Liver (tissue), 9 donors: ENCODE measurements around the gene TMEM131. TPM values are rescaled to one million over a fixed set of nuclear protein-coding genes. Genes with fewer than 3 reads are reported as not detected.

ENCODE experiments used
- DNase-seq: peaks from one replicate; pipeline ENCODE4 v3.0.0-alpha.2; 2017; ENCODE audit warnings: low spot score
- H3K27ac ChIP-seq, 2 donors: one replicate each; pipeline ENCODE4 v1.7.0; 2013; ENCODE audit warnings: inconsistent platforms in 2 of 2, low read length in 2 of 2, control low read depth in 1 of 2, low read depth in 1 of 2, mild to moderate bottlenecking in 1 of 2
- H3K27me3 ChIP-seq, 4 donors: one replicate each; pipeline versions ENCODE4 v1.6.1 to v1.7.0; 2013; ENCODE audit warnings: low read length in 3 of 4, inconsistent platforms in 1 of 4, mild to moderate bottlenecking in 1 of 4, moderate library complexity in 1 of 4; ENCODE audit not compliant: control insufficient read depth in 4 of 4, insufficient read depth in 4 of 4
- H3K36me3 ChIP-seq, 4 donors: one replicate each; pipeline versions ENCODE4 v1.6.1 to v1.7.0; 2013; ENCODE audit warnings: low read length in 3 of 4, mild to moderate bottlenecking in 3 of 4, low read depth in 1 of 4, moderate library complexity in 1 of 4; ENCODE audit not compliant: control insufficient read depth in 4 of 4, insufficient read depth in 3 of 4
- H3K4me1 ChIP-seq, 4 donors: one replicate each; pipeline versions ENCODE4 v1.6.1 to v1.7.0; 2013; ENCODE audit warnings: low read length in 3 of 4, mild to moderate bottlenecking in 3 of 4, moderate library complexity in 1 of 4; ENCODE audit not compliant: control insufficient read depth in 4 of 4, insufficient read depth in 4 of 4
- H3K4me3 ChIP-seq, 3 donors: one replicate each; pipeline versions ENCODE4 v1.6.1 to v1.7.0; 2013; ENCODE audit warnings: low read length in 3 of 3, control low read depth in 1 of 3, low read depth in 1 of 3, mild to moderate bottlenecking in 1 of 3
- H3K9ac ChIP-seq, 2 donors: one replicate each; pipeline ENCODE4 v1.7.0; 2013; ENCODE audit warnings: low read length in 2 of 2, mild to moderate bottlenecking in 2 of 2, moderate library complexity in 2 of 2, control low read depth in 1 of 2, low read depth in 1 of 2
- H3K9me3 ChIP-seq, 4 donors: one replicate each; pipeline versions ENCODE4 v1.6.1 to v1.7.0; 2013; ENCODE audit warnings: low read length in 3 of 4; ENCODE audit not compliant: control insufficient read depth in 4 of 4
- FOXA2 ChIP-seq: IDR thresholded peaks from 2 replicates; pipeline ENCODE4 v1.6.1; 2016; ENCODE audit warnings: antibody characterized with exemption
- GABPA ChIP-seq, 2 donors: IDR thresholded peaks in 1 of 2; conservative IDR thresholded peaks in 1 of 2; 2 replicates each; pipeline ENCODE4 v1.6.1; 2016; ENCODE audit warnings: antibody characterized with exemption in 2 of 2, mild to moderate bottlenecking in 1 of 2, moderate library complexity in 1 of 2
- HNF4A ChIP-seq, 2 donors: conservative IDR thresholded peaks; 2 replicates each; pipeline ENCODE4 v1.6.1; 2016; ENCODE audit warnings: antibody characterized with exemption in 2 of 2, mild to moderate bottlenecking in 2 of 2
- HNF4G ChIP-seq: IDR thresholded peaks from 2 replicates; pipeline ENCODE4 v1.6.1; 2016; ENCODE audit warnings: antibody characterized with exemption
- RAD21 ChIP-seq, 2 donors: IDR thresholded peaks; 2 replicates each; pipeline ENCODE4 v1.6.1; 2016; ENCODE audit warnings: antibody characterized with exemption in 2 of 2, mild to moderate bottlenecking in 2 of 2
- RXRA ChIP-seq, 2 donors: IDR thresholded peaks; 2 replicates each; pipeline ENCODE4 v1.6.1; 2017 to 2018; ENCODE audit warnings: antibody characterized with exemption in 2 of 2, mild to moderate bottlenecking in 1 of 2
- YY1 ChIP-seq: IDR thresholded peaks from 2 replicates; pipeline ENCODE4 v1.6.1; 2016; ENCODE audit warnings: antibody characterized with exemption, mild to moderate bottlenecking
- WGBS: extraction: QIAGEN DNeasy Blood & Tissue Kit; methylation state at CpG from one replicate; pipeline ENCODE4 v1.1.7; 2013; 5-methylcytosine and 5-hydroxymethylcytosine counted together
- polyA plus RNA-seq, 2 donors: library from polyadenylated mRNA; stranded (reverse) in 1 of 2; unstranded in 1 of 2; fragments of 200-250 nt in 1 of 2; fragments of >200 nt in 1 of 2; fragmentation: Nextera tagmentation in 1 of 2; extraction: Ambion mirVana in 1 of 2; gene quantifications; one replicate each; pipeline versions ENCODE4 v1.2.1 to v1.2.3, GENCODE V29; 2013 to 2015
- total RNA-seq, 2 donors: library from RNA; depleted of rRNA; stranded (reverse); fragments of >200 nt; gene quantifications; one replicate each; pipeline ENCODE4 v1.2.3, GENCODE V29; 2014
- TF ChIP-seq, protein P1 (sequence below): fragments of 150-350 bp; IDR thresholded peaks from 2 replicates; pipeline ENCODE4 v1.5.1; 2017; ENCODE audit warnings: improper control_type of control experiment, low read depth, low read length; ENCODE audit not compliant: missing input control
- TF ChIP-seq, protein P2 (sequence below): IDR thresholded peaks from 2 replicates; pipeline ENCODE4 v1.6.1; 2016; ENCODE audit warnings: antibody characterized with exemption
- TF ChIP-seq, protein P3 (sequence below): IDR thresholded peaks from 2 replicates; pipeline ENCODE4 v1.6.1; 2016; ENCODE audit warnings: antibody characterized with exemption, mild to moderate bottlenecking
- TF ChIP-seq, protein P4 (sequence below): IDR thresholded peaks from 2 replicates; pipeline ENCODE4 v1.6.1; 2016; ENCODE audit warnings: antibody characterized with exemption
- TF ChIP-seq, protein P5 (sequence below): IDR thresholded peaks from 2 replicates; pipeline ENCODE4 v1.6.1; 2016; ENCODE audit warnings: antibody characterized with exemption
- donor health status: healthy.
- donor health status: healthy.
- donor health status: healthy.
- donor health status: healthy.
- donor health status: healthy.

TMEM131 gene
- total and polyA plus RNA-seq, 4 donors, result 6.1 to 22.8 (median 11.2) TPM

DNA sequence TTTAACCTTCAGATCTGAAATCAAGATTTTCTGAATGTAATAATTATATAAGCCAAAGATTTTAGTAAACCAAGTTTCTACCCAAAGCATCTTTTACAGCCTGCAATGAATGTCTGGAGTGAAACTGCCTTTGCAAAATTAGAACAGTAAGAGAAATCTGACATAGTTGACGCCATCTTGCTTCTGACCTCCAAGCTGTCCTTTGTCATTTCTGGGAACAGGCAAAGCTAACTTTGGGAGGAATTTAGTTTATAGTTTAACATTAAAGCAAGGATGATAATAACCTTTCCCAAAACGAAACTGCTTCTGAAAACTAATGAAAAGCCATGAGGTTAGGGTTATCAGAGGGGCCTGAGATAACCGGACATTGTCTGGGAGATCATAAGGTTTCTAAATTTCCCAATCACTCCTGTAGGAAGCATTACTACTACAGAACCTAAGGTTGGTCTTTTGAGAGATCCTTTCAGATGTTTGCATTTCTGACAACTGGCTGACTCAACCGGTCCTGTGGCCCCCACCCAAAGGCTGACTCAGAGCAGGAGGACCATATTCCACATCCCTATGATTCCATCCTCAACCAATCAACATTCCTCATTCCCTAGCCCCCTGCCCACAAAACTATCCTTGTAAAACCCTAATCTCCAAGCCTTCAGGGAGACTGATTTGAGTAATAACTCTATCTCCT is 124.5 kb downstream of the TMEM131 start:
- WGBS, result 79% methylated on average over 4 of the region's 4 CpGs
- peak overlapping the region in 1 of 2 donors; percentile 58 for H3K27ac ChIP-seq

DNA sequence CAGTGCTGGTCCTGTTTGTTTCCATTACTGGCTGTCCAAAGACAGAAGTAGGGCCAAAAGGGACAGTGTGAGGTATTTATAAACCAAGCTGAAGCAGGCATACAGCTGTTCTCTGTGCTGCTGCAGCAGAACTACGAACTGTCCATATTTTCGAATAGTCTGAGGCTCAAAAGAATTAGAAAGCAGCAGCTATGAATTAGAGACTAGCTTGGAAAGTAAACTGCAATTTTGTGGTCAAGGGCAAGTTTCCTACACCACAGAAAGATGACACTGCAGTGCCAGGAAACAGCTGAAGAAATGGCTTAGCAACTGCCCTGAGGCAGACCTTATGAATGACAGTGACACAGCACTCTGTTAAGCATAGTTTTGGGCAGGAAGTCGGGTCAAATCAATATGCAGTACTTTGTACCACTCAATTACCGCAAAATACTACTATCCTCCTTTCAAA is 125.3 kb downstream of the TMEM131 start:
- Histone ChIP-seq H3K27ac (peak overlapping the region; percentile 52 to 76), H3K4me3 (no peak overlapping the region), H3K36me3 (no peaks in the 10 kb centered on the region), H3K4me1 (peaks cover 5 to 24% (median 18%) of the 10 kb centered on the region in 4 donors), H3K9me3 (no peaks in the 10 kb centered on the region), H3K9ac (peak overlapping the region in 1 of 2 donors; percentile 49), H3K27me3 (no peaks in the 10 kb centered on the region)
- WGBS, result 16% methylated on average over 4 of the region's 4 CpGs
- no peak for DNase-seq
- TF ChIP-seq RXRA (IDR thresholded peaks at IDR 0.05), result peak in 1 of 2 donors; percentile 35
- TF ChIP-seq HNF4A (conservative IDR thresholded peaks at IDR 0.05), result peak; percentile 45 to 51
- no peak for TF ChIP-seq GABPA (IDR thresholded peaks at IDR 0.05 in 1 of 2, conservative IDR thresholded peaks at IDR 0.05 in 1 of 2)
- TF ChIP-seq HNF4G, result no peak
- TF ChIP-seq FOXA2, result no peak
- TF ChIP-seq, protein P1, sequence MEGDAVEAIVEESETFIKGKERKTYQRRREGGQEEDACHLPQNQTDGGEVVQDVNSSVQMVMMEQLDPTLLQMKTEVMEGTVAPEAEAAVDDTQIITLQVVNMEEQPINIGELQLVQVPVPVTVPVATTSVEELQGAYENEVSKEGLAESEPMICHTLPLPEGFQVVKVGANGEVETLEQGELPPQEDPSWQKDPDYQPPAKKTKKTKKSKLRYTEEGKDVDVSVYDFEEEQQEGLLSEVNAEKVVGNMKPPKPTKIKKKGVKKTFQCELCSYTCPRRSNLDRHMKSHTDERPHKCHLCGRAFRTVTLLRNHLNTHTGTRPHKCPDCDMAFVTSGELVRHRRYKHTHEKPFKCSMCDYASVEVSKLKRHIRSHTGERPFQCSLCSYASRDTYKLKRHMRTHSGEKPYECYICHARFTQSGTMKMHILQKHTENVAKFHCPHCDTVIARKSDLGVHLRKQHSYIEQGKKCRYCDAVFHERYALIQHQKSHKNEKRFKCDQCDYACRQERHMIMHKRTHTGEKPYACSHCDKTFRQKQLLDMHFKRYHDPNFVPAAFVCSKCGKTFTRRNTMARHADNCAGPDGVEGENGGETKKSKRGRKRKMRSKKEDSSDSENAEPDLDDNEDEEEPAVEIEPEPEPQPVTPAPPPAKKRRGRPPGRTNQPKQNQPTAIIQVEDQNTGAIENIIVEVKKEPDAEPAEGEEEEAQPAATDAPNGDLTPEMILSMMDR, result no peak
- TF ChIP-seq, protein P2, sequence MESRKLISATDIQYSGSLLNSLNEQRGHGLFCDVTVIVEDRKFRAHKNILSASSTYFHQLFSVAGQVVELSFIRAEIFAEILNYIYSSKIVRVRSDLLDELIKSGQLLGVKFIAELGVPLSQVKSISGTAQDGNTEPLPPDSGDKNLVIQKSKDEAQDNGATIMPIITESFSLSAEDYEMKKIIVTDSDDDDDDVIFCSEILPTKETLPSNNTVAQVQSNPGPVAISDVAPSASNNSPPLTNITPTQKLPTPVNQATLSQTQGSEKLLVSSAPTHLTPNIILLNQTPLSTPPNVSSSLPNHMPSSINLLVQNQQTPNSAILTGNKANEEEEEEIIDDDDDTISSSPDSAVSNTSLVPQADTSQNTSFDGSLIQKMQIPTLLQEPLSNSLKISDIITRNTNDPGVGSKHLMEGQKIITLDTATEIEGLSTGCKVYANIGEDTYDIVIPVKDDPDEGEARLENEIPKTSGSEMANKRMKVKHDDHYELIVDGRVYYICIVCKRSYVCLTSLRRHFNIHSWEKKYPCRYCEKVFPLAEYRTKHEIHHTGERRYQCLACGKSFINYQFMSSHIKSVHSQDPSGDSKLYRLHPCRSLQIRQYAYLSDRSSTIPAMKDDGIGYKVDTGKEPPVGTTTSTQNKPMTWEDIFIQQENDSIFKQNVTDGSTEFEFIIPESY, result no peak
- TF ChIP-seq, protein P3, sequence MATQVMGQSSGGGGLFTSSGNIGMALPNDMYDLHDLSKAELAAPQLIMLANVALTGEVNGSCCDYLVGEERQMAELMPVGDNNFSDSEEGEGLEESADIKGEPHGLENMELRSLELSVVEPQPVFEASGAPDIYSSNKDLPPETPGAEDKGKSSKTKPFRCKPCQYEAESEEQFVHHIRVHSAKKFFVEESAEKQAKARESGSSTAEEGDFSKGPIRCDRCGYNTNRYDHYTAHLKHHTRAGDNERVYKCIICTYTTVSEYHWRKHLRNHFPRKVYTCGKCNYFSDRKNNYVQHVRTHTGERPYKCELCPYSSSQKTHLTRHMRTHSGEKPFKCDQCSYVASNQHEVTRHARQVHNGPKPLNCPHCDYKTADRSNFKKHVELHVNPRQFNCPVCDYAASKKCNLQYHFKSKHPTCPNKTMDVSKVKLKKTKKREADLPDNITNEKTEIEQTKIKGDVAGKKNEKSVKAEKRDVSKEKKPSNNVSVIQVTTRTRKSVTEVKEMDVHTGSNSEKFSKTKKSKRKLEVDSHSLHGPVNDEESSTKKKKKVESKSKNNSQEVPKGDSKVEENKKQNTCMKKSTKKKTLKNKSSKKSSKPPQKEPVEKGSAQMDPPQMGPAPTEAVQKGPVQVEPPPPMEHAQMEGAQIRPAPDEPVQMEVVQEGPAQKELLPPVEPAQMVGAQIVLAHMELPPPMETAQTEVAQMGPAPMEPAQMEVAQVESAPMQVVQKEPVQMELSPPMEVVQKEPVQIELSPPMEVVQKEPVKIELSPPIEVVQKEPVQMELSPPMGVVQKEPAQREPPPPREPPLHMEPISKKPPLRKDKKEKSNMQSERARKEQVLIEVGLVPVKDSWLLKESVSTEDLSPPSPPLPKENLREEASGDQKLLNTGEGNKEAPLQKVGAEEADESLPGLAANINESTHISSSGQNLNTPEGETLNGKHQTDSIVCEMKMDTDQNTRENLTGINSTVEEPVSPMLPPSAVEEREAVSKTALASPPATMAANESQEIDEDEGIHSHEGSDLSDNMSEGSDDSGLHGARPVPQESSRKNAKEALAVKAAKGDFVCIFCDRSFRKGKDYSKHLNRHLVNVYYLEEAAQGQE, result no peak
- TF ChIP-seq, protein P4, sequence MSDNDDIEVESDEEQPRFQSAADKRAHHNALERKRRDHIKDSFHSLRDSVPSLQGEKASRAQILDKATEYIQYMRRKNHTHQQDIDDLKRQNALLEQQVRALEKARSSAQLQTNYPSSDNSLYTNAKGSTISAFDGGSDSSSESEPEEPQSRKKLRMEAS, result no peak
- TF ChIP-seq, protein P5, sequence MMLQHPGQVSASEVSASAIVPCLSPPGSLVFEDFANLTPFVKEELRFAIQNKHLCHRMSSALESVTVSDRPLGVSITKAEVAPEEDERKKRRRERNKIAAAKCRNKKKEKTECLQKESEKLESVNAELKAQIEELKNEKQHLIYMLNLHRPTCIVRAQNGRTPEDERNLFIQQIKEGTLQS, result no peak
- TF ChIP-seq RAD21 (IDR thresholded peaks at IDR 0.05), result peak; percentile 14 to 39

More for the DNA sequence above, 124.5 kb downstream of the TMEM131 start:
- Histone ChIP-seq H3K9me3 (no peaks in the 10 kb centered on the region), H3K4me1 (peaks cover 5 to 24% (median 18%) of the 10 kb centered on the region in 4 donors), H3K9ac (no peak overlapping the region), H3K4me3 (no peak overlapping the region), H3K36me3 (no peaks in the 10 kb centered on the region), H3K27me3 (no peaks in the 10 kb centered on the region)
- TF ChIP-seq HNF4A (conservative IDR thresholded peaks at IDR 0.05) (no peak), YY1 (no peak), RAD21 (IDR thresholded peaks at IDR 0.05) (no peak), HNF4G (no peak), FOXA2 (no peak)
- TF ChIP-seq, protein P3, result no peak
- TF ChIP-seq, protein P2, result no peak
- no peak for DNase-seq
